ENCODE data around the gene TRPV4.

Gene TRPV4

DNA sequence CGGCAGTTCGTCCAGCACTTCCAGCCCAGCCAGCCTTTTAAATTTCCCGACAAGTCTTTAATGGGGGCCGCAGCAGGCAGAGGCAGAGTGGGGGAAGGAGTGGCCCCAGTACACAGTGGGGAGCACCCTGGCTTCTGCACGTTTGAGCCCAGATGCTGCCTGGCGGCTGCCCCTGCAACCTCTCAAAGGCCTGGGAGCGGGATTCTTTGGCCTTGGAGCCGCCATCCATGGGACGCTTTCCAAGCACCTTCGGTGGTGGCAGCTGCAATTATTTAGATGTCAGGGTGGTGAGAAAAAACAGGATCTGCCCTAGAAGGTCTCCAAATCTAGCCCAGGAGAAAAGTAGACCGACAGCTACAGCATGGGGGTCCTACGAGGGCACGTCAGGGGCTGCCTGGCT, 73.6 kb downstream of the TRPV4 start:
- no peak for DNase-seq (ENCODE audit: extremely low read depth, low read depth)
- TF ChIP-seq, protein P1, sequence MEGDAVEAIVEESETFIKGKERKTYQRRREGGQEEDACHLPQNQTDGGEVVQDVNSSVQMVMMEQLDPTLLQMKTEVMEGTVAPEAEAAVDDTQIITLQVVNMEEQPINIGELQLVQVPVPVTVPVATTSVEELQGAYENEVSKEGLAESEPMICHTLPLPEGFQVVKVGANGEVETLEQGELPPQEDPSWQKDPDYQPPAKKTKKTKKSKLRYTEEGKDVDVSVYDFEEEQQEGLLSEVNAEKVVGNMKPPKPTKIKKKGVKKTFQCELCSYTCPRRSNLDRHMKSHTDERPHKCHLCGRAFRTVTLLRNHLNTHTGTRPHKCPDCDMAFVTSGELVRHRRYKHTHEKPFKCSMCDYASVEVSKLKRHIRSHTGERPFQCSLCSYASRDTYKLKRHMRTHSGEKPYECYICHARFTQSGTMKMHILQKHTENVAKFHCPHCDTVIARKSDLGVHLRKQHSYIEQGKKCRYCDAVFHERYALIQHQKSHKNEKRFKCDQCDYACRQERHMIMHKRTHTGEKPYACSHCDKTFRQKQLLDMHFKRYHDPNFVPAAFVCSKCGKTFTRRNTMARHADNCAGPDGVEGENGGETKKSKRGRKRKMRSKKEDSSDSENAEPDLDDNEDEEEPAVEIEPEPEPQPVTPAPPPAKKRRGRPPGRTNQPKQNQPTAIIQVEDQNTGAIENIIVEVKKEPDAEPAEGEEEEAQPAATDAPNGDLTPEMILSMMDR (IDR thresholded peaks at IDR 0.05; ENCODE audit: low read depth, low read length, missing control alignments): no peak
- no peak overlapping the region for H3K4me3 ChIP-seq (replicated peaks; ENCODE audit: low read depth, low read length)

DNA sequence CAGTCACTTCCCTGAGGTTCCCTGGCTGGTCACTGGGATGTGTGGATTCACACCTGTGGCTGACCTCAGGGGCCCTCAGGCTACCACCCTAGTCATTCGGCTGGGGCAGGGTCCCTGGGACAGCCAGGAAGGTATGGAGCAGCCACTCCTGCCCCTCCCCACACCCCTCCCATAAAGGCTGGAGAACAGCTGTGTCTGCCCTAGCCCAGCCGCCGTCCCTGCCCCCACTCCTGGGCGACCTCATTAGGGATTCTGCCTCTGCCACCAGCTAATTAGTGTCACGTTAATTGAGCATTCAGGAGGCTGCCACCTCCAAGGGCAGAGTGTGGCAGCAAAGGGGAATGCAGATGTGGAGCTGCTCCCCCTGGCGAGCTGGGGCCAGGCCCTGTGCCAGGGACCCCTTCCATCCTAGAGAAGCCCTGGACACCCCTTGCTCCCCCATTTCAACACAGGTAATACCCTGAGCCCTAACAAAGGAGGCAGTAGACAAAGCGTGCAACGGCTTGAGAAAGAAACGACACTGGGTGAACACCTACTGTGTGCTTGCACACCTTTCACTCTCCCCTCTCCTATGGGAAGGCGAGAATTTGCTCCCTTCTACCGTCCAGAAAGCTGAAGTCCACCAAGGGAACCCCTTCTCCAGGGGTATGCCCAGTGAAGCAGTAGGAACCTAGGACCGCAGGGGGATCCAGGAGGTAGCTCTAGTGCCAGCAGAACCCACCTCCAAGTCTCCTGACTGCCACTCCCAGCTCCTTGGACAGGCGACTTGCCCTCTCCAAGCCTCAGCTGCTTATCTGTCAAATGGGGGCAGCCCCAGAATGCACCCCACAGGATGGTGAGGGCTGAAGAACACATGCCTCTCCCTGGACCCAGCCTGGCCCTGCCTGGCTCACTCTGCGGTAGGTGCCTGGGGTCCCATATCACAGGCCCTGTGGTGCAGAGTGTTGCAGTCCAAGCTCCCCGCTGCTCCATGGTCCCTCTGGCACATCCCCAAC, 74.5 kb downstream of the TRPV4 start:
- no peak overlapping the region for H3K4me3 ChIP-seq (replicated peaks; ENCODE audit: low read depth, low read length)
- no peak for DNase-seq (ENCODE audit: extremely low read depth, low read depth)
- TF ChIP-seq, protein P1 (IDR thresholded peaks at IDR 0.05; ENCODE audit: low read depth, low read length, missing control alignments): no peak

DNA sequence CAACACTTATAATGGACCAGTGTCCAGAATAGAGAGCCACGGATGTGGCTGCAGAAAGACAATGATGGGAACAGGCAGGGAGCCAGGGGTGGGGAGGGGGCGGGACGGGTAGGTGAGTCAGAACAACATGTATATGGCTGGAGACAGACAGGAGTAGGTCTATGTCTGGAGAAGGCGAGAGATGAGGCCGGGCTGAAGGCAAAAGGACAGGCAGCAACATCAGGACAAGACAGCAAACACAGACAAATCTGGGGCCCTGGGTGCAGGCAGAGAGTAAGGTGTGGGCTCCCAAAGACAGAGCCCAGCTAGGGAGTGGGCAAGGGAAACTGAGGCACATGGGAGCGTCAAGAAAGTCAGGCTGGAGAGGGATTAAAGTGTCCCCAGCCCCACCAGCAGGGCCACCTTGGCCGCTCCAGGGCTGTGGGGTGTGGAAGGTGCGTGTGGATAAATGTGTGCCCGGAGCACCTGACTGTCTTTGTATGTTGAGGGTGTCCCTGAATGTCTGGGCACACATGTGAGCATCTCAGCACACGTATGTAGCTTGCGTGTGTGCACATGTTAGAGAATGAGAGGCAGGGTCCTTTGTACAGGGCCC, 75.4 kb downstream of the TRPV4 start:
- no peak for DNase-seq (ENCODE audit: extremely low read depth, low read depth)
- TF ChIP-seq, protein P1 (IDR thresholded peaks at IDR 0.05; ENCODE audit: low read depth, low read length, missing control alignments): no peak
- no peak overlapping the region for H3K4me3 ChIP-seq (replicated peaks; ENCODE audit: low read depth, low read length)

DNA sequence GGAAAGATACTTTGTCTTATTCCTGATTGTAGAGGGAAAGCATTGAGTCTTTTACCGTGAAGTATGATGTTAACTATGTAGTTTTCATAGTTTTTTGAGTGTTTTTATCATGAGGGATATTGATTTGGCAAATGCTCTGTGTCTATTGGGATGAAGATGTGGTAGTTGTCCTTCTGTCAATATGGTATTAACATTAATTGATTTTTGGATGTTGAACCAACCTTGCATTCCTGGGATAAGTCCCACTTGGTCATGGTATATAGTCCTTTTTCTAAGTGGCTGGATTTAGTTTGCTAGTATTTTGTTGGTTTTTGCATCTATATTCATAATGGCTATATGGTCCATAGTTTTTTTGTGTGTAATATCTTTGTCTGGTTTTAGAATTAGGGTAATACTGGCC, 76.7 kb downstream of the TRPV4 start:
- DNase-seq (ENCODE audit: extremely low read depth, low read depth): no peak
- TF ChIP-seq, protein P1 (IDR thresholded peaks at IDR 0.05; ENCODE audit: low read depth, low read length, missing control alignments): no peak
- H3K4me3 ChIP-seq (replicated peaks; ENCODE audit: low read depth, low read length): no peak overlapping the region

DNA sequence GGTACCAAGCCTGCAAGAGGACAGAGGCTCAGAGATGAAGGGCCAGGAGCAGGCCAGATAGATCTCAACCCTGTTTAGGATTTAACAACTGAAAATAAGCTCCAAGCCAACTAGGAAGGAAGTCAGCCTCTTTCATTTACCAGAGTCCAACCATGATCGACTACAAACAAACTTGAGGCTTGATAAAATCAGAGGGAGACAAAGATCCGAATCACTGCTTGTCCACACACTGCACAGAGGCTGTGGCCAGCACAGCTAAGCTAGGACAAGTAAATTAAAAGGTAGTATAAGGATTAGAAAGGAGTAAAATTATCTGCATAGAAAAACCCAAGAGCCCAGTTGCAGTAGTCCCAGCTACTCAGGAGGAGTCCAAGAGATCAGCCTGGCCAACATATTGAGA, 79.2 kb downstream of the TRPV4 start:
- no peak for DNase-seq (ENCODE audit: extremely low read depth, low read depth)
- TF ChIP-seq, protein P1 (IDR thresholded peaks at IDR 0.05; ENCODE audit: low read depth, low read length, missing control alignments): no peak
- no peak overlapping the region for H3K4me3 ChIP-seq (replicated peaks; ENCODE audit: low read depth, low read length)

DNA sequence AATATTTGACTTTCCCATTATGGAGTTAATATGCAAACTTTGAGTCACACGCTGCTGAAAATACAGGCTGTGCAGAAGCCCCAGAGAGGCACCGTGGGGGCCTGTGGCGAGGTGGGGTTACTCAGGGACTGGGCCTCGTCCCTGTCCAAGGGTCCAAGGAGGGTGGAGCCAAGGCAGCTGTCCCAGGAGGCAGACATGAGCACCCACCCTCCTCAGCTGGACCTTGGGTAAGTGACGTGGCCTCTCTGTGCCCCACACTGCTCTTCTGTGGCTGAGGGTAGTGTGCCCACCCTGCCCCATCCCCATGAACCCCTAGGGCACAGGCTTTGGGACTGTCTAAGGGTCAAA, 80.2 kb downstream of the TRPV4 start:
- TF ChIP-seq, protein P1 (IDR thresholded peaks at IDR 0.05; ENCODE audit: low read depth, low read length, missing control alignments): no peak
- no peak overlapping the region for H3K4me3 ChIP-seq (replicated peaks; ENCODE audit: low read depth, low read length)
- no peak for DNase-seq (ENCODE audit: extremely low read depth, low read depth)
